ENCODE data around the gene MDM1. TPM values are rescaled to one million over a fixed set of nuclear protein-coding genes. Genes with fewer than 3 reads are reported as not detected.

MDM1 gene
- total RNA-seq, 6 donors from 2014 or later = 3.9 to 29.3 (median 11.0) TPM

DNA sequence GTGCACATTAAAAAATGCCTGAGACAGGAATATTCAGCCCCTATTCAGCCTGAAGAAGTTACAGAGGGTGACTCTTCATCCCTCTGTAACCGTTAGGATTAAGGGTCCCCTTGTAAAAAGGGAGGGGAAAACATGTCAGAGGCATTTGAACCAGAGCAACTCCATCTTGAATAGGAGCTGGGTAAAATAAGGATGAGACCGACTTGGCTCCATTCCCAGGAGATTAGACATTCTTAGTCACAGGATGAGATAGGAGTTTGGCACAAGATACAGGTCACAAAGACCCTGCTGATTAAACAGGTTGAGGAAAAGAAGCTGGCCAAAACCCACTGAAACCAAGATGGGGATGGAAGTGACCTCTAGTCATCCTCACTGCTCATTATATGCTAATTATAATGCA is 19.9 kb upstream of the MDM1 start:
- no peaks in the 10 kb centered on the region for H3K36me3 ChIP-seq
- 69 to 77% methylated on average over 2 of the region's 2 CpGs for WGBS, 2 donors
- no peaks in the 10 kb centered on the region for H3K9me3 ChIP-seq
- no peaks in the 10 kb centered on the region for H3K27me3 ChIP-seq
- no peak for TF ChIP-seq EP300 (IDR thresholded peaks at IDR 0.05)
- TF ChIP-seq POLR2A (IDR thresholded peaks at IDR 0.05) = no peak
- TF ChIP-seq POLR2AphosphoS5 (IDR thresholded peaks at IDR 0.05) = no peak
- DNase-seq (no peak), ATAC-seq (ENCODE audit: low FRiP score in 2 of 2) (no peak)
- H3K4me1 ChIP-seq = no peaks in the 10 kb centered on the region
- no peak overlapping the region for H3K4me3 ChIP-seq
- no peak overlapping the region for H3K27ac ChIP-seq

DNA sequence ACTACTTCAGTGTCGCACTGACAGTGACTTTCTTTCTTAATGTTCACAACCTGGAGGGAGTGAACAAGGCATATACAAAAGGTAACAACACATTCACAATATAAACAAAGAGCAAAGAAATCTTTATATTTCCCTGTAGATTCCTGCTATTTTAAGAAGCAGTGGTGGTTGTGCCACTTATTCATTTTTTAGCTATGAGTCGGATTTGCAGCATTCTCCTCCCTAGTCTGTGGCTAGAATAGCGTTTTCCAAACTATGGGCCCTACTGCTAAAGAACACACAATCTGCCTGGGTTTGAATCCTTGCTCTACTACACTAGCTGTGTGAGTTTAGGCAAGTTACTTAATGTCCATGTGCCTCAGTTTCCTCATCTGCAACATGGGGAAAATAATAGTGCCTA is 18.6 kb upstream of the MDM1 start:
- DNase-seq = no peak
- no peak for ATAC-seq (ENCODE audit: low FRiP score in 2 of 2)
- no peak for TF ChIP-seq POLR2AphosphoS5 (IDR thresholded peaks at IDR 0.05)
- no peak for TF ChIP-seq POLR2A (IDR thresholded peaks at IDR 0.05)
- TF ChIP-seq, protein P1, sequence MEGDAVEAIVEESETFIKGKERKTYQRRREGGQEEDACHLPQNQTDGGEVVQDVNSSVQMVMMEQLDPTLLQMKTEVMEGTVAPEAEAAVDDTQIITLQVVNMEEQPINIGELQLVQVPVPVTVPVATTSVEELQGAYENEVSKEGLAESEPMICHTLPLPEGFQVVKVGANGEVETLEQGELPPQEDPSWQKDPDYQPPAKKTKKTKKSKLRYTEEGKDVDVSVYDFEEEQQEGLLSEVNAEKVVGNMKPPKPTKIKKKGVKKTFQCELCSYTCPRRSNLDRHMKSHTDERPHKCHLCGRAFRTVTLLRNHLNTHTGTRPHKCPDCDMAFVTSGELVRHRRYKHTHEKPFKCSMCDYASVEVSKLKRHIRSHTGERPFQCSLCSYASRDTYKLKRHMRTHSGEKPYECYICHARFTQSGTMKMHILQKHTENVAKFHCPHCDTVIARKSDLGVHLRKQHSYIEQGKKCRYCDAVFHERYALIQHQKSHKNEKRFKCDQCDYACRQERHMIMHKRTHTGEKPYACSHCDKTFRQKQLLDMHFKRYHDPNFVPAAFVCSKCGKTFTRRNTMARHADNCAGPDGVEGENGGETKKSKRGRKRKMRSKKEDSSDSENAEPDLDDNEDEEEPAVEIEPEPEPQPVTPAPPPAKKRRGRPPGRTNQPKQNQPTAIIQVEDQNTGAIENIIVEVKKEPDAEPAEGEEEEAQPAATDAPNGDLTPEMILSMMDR (IDR thresholded peaks at IDR 0.05) = no peak
- TF ChIP-seq EP300 (IDR thresholded peaks at IDR 0.05) = no peak

DNA sequence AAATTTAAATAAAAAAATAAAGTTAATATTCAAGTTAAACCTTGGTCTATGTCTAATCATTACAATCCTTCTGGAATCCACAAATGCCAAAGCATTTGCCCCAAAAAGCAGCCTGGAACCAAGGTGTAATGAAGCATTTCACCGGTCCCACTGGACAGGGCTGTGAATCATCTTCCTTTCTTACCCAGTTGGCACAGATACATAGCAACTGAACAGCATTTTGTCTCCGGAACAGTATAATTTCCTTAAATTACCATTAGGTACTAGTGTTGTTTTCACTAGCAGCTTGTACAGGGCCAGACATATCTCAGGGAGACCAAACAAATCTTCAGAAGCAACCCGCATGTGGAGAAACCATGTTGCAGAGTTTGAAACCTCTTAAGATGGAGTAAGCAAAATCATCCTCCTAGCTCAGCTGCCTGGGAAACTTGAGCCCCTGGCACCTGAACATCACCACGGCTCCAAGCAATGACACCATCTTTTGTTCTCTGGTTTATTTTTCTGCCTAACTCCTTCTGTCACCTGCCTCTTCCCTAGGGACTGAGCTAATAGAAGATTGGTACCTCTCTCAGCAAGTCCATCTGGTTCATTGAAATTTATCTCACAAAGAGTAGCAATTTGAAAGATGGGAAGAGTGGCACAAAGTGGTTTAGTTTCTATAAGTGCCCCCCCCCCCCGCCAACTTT is 17.9 kb upstream of the MDM1 start:
- no peak overlapping the region for H3K4me3 ChIP-seq
- H3K9me3 ChIP-seq = no peaks in the 10 kb centered on the region
- WGBS, 2 donors = 80 to 81% methylated on average over 5 of the region's 5 CpGs
- H3K4me1 ChIP-seq = no peaks in the 10 kb centered on the region
- no peak for TF ChIP-seq POLR2A (IDR thresholded peaks at IDR 0.05)
- no peaks in the 10 kb centered on the region for H3K36me3 ChIP-seq
- no peak for DNase-seq
- no peak overlapping the region for H3K27ac ChIP-seq
- no peak for ATAC-seq (ENCODE audit: low FRiP score in 2 of 2)
- no peaks in the 10 kb centered on the region for H3K27me3 ChIP-seq

More for the DNA sequence above, 18.6 kb upstream of the MDM1 start:
- Histone ChIP-seq H3K4me3 (no peak overlapping the region), H3K27me3 (no peaks in the 10 kb centered on the region), H3K4me1 (no peaks in the 10 kb centered on the region), H3K27ac (no peak overlapping the region), H3K36me3 (no peaks in the 10 kb centered on the region), H3K9me3 (no peaks in the 10 kb centered on the region)
- WGBS, 2 donors = 80 to 87% methylated on average over 3 of the region's 3 CpGs

DNA sequence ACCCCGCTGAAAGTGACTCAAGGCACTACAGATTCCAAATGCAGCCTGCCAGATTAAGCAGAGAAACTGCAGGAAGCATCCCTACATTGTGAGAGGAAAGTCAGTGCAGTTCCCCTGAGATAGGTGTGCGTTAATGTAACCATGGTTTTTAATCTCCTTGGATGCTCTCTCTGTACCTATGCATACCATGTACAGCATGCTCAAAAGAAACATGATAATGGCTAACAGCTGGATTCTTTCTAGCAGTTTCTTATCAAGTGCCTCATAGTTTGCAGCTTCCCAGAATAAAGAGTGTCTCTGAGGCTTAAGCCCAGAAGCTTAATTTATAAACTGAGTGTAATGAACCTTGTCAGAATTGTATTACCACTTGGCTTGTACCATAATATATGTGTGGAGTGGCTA is 17.1 kb upstream of the MDM1 start:
- Histone ChIP-seq H3K27ac (no peak overlapping the region), H3K9me3 (no peaks in the 10 kb centered on the region), H3K36me3 (no peaks in the 10 kb centered on the region), H3K27me3 (no peaks in the 10 kb centered on the region), H3K4me1 (no peaks in the 10 kb centered on the region), H3K4me3 (no peak overlapping the region)
- 64 to 89% methylated on average over 2 of the region's 2 CpGs for WGBS, 2 donors
- ATAC-seq (ENCODE audit: low FRiP score in 2 of 2) (no peak), DNase-seq (no peak)
- TF ChIP-seq, protein P1 (IDR thresholded peaks at IDR 0.05) = no peak
- TF ChIP-seq POLR2A (IDR thresholded peaks at IDR 0.05) (no peak), POLR2AphosphoS5 (IDR thresholded peaks at IDR 0.05) (no peak), EP300 (IDR thresholded peaks at IDR 0.05) (no peak)

DNA sequence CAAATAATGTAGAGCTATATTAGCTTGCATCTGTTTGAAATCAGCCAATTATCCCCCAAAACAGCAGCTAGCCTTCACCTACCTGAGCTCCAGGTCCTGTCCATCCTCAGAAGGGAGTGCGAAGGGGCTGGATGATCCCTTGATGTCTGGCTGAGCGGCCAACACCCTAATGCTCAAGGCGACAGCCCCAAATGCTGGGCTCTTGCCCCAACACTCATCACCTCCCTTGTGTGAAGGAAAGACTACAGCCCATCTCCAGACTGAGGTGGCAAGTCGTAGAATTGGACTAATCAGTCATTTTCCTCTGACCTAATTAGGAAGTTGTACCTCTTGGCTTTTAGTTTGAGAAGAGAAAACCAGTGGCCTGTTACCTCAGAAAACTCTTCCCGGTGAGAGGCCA is 16.3 kb upstream of the MDM1 start:
- no peaks in the 10 kb centered on the region for H3K4me1 ChIP-seq
- TF ChIP-seq POLR2A (IDR thresholded peaks at IDR 0.05) = no peak
- TF ChIP-seq EP300 (IDR thresholded peaks at IDR 0.05) = no peak
- TF ChIP-seq, protein P1 (IDR thresholded peaks at IDR 0.05) = no peak
- no peak for TF ChIP-seq POLR2AphosphoS5 (IDR thresholded peaks at IDR 0.05)
- WGBS, 2 donors = 75 to 79% methylated on average over 5 of the region's 5 CpGs
- no peaks in the 10 kb centered on the region for H3K27me3 ChIP-seq
- H3K36me3 ChIP-seq = no peaks in the 10 kb centered on the region
- DNase-seq (no peak), ATAC-seq (ENCODE audit: low FRiP score in 2 of 2) (no peak)
- H3K4me3 ChIP-seq = no peak overlapping the region
- H3K27ac ChIP-seq = no peak overlapping the region
- H3K9me3 ChIP-seq = no peaks in the 10 kb centered on the region

DNA sequence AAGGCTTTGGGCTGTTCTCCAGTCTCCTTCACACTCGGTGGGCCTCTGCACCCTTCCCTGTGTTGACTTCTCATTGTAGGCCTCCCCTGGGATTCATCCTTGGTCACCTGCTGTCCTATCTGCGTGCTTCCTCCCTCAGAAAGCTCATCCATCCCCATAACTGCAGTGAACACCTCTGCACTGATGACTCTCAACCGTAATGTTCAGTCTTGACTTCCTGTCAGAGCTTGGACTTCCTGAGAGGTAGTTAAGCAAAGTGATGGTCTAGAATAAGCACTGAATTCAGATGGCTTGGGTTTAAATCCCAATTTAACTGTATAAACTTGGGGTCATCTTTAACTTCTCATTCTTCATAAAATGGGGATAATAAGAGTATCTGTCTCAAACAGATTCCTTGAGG is 13.6 kb upstream of the MDM1 start:
- DNase-seq (no peak), ATAC-seq (ENCODE audit: low FRiP score in 2 of 2) (no peak)
- Histone ChIP-seq H3K9me3 (no peaks in the 10 kb centered on the region), H3K4me1 (no peaks in the 10 kb centered on the region), H3K27me3 (no peaks in the 10 kb centered on the region), H3K36me3 (no peaks in the 10 kb centered on the region), H3K27ac (no peak overlapping the region), H3K4me3 (no peak overlapping the region)
- no peak for TF ChIP-seq POLR2A (IDR thresholded peaks at IDR 0.05)
- TF ChIP-seq POLR2AphosphoS5 (IDR thresholded peaks at IDR 0.05) = no peak
- TF ChIP-seq EP300 (IDR thresholded peaks at IDR 0.05) = no peak
- 59 to 66% methylated on average over 3 of the region's 3 CpGs for WGBS, 2 donors

Measured in upper lobe of left lung (tissue), 6 donors.